ENCODE results near the gene LRP1B.

LRP1B gene

GRCh38 chr2:140910683-140911082 is 1220.1 kb downstream of the LRP1B start:
- no peaks in the 10 kb centered on the region for H3K27me3 ChIP-seq (ENCODE audit: insufficient read depth, low read length)
- no peaks in the 10 kb centered on the region for H3K9me3 ChIP-seq (ENCODE audit: low read length)
- H3K9ac ChIP-seq (ENCODE audit: low read length), result no peak overlapping the region
- no peak overlapping the region for H2AFZ ChIP-seq (ENCODE audit: low read length)
- no peak overlapping the region for H3K4me3 ChIP-seq (ENCODE audit: low read depth, low read length, poor library complexity, severe bottlenecking)
- H3F3A ChIP-seq (ENCODE audit: insufficient read depth, low read length), result no peaks in the 10 kb centered on the region
- no peaks in the 10 kb centered on the region for H3K9me2 ChIP-seq (ENCODE audit: low read depth, low read length)
- H3K79me2 ChIP-seq (ENCODE audit: insufficient read depth, low read length), result no peaks in the 10 kb centered on the region
- no peak for TF ChIP-seq CTCF (IDR thresholded peaks at IDR 0.05; ENCODE audit: low read length)
- TF ChIP-seq EZH2 (IDR thresholded peaks at IDR 0.05; ENCODE audit: borderline replicate concordance, low read length), result no peak
- no peak overlapping the region for H3K27ac ChIP-seq (ENCODE audit: low read depth, low read length, poor library complexity, severe bottlenecking)
- no peaks in the 10 kb centered on the region for H3K36me3 ChIP-seq (ENCODE audit: insufficient read depth, low read length)
- no peaks in the 10 kb centered on the region for H4K20me1 ChIP-seq (ENCODE audit: insufficient read depth, low read length)
- no peaks in the 10 kb centered on the region for H3K4me1 ChIP-seq (ENCODE audit: insufficient read depth, low read length, severe bottlenecking)
- no peak overlapping the region for H3K4me2 ChIP-seq (ENCODE audit: low read length)

GRCh38 chr2:140905083-140905781 is 1225.6 kb downstream of the LRP1B start:
- Histone ChIP-seq H3K4me3 (ENCODE audit: low read depth, low read length, poor library complexity, severe bottlenecking) (no peak overlapping the region), H2AFZ (ENCODE audit: low read length) (no peak overlapping the region), H3K27ac (ENCODE audit: low read depth, low read length, poor library complexity, severe bottlenecking) (no peak overlapping the region), H3F3A (ENCODE audit: insufficient read depth, low read length) (no peaks in the 10 kb centered on the region), H3K9ac (ENCODE audit: low read length) (no peak overlapping the region), H3K27me3 (ENCODE audit: insufficient read depth, low read length) (no peaks in the 10 kb centered on the region), H3K4me2 (ENCODE audit: low read length) (no peak overlapping the region), H3K9me3 (ENCODE audit: low read length) (no peaks in the 10 kb centered on the region), H4K20me1 (ENCODE audit: insufficient read depth, low read length) (no peaks in the 10 kb centered on the region), H3K9me2 (ENCODE audit: low read depth, low read length) (no peaks in the 10 kb centered on the region), H3K36me3 (ENCODE audit: insufficient read depth, low read length) (no peaks in the 10 kb centered on the region), H3K4me1 (ENCODE audit: insufficient read depth, low read length, severe bottlenecking) (no peaks in the 10 kb centered on the region), H3K79me2 (ENCODE audit: insufficient read depth, low read length) (no peaks in the 10 kb centered on the region)
- TF ChIP-seq CTCF (IDR thresholded peaks at IDR 0.05; ENCODE audit: low read length), result no peak
- no peak for TF ChIP-seq EZH2 (IDR thresholded peaks at IDR 0.05; ENCODE audit: borderline replicate concordance, low read length)

GRCh38 chr2:140895378-140895777 is 1235.4 kb downstream of the LRP1B start:
- Histone ChIP-seq H3K36me3 (ENCODE audit: insufficient read depth, low read length) (no peaks in the 10 kb centered on the region), H3K9me2 (ENCODE audit: low read depth, low read length) (no peaks in the 10 kb centered on the region), H3F3A (ENCODE audit: insufficient read depth, low read length) (no peaks in the 10 kb centered on the region), H3K27me3 (ENCODE audit: insufficient read depth, low read length) (no peaks in the 10 kb centered on the region), H3K4me3 (ENCODE audit: low read depth, low read length, poor library complexity, severe bottlenecking) (no peak overlapping the region), H4K20me1 (ENCODE audit: insufficient read depth, low read length) (no peaks in the 10 kb centered on the region), H3K4me1 (ENCODE audit: insufficient read depth, low read length, severe bottlenecking) (no peaks in the 10 kb centered on the region), H3K4me2 (ENCODE audit: low read length) (no peak overlapping the region), H3K27ac (ENCODE audit: low read depth, low read length, poor library complexity, severe bottlenecking) (no peak overlapping the region), H2AFZ (ENCODE audit: low read length) (no peak overlapping the region), H3K9me3 (ENCODE audit: low read length) (no peaks in the 10 kb centered on the region), H3K9ac (ENCODE audit: low read length) (no peak overlapping the region), H3K79me2 (ENCODE audit: insufficient read depth, low read length) (no peaks in the 10 kb centered on the region)
- TF ChIP-seq CTCF (IDR thresholded peaks at IDR 0.05; ENCODE audit: low read length) (no peak), EZH2 (IDR thresholded peaks at IDR 0.05; ENCODE audit: borderline replicate concordance, low read length) (no peak)
